ENCODE data around the gene RUBCN.

DNA sequence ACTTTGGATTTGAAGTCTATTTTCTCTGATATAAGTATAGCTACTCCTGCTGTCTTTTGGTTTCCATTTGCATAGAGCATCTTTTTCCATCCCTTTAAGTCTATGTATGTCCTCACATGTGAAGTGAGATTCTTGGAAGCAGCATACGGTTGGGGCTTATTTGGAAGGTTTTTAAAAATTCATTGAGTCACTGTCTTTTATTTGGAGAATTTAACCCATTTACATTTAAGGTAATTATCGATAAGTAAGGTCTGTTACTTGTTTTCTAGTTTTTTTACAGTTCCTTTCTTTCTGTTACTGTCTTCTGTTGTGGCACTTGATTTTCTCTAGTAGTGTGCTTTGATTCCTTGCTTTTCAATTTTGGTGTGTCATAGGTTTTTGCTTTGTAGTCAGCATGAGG lies 14.0 kb downstream of the RUBCN start:
- TF ChIP-seq, protein P1, sequence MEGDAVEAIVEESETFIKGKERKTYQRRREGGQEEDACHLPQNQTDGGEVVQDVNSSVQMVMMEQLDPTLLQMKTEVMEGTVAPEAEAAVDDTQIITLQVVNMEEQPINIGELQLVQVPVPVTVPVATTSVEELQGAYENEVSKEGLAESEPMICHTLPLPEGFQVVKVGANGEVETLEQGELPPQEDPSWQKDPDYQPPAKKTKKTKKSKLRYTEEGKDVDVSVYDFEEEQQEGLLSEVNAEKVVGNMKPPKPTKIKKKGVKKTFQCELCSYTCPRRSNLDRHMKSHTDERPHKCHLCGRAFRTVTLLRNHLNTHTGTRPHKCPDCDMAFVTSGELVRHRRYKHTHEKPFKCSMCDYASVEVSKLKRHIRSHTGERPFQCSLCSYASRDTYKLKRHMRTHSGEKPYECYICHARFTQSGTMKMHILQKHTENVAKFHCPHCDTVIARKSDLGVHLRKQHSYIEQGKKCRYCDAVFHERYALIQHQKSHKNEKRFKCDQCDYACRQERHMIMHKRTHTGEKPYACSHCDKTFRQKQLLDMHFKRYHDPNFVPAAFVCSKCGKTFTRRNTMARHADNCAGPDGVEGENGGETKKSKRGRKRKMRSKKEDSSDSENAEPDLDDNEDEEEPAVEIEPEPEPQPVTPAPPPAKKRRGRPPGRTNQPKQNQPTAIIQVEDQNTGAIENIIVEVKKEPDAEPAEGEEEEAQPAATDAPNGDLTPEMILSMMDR (IDR thresholded peaks at IDR 0.05) = no peak
- no peak for TF ChIP-seq EP300 (IDR thresholded peaks at IDR 0.05)
- no peak for TF ChIP-seq POLR2A (IDR thresholded peaks at IDR 0.05)
